ENCODE data around the gene CARMIL1. TPM values are rescaled to one million over a fixed set of nuclear protein-coding genes. Genes with fewer than 3 reads are reported as not detected.

Gene CARMIL1
- total RNA-seq, 1 donor from 2014 or later: 86.3 TPM

GRCh38 chr6:25485821-25486534 lies 206.8 kb downstream of the CARMIL1 start:
- no peaks in the 10 kb centered on the region for H3K9me3 Mint-ChIP-seq (ENCODE audit: low read depth)
- H3K27me3 Mint-ChIP-seq: no peaks in the 10 kb centered on the region
- H3K36me3 Mint-ChIP-seq (ENCODE audit: insufficient read depth): peaks cover 41% of the 10 kb centered on the region
- H3K4me1 Mint-ChIP-seq (ENCODE audit: low read depth): peaks cover 24% of the 10 kb centered on the region
- H3K27ac Mint-ChIP-seq: peak overlapping the region; percentile 90
- DNase-seq (ENCODE audit: low spot score, unreplicated experiment): no peak
- H3K4me3 Mint-ChIP-seq (ENCODE audit: low read depth): no peak overlapping the region
- TF ChIP-seq CTCF (IDR thresholded peaks at IDR 0.05; ENCODE audit: unreplicated experiment): no peak

GRCh38 chr6:25486550-25486949 lies 207.4 kb downstream of the CARMIL1 start:
- H3K9me3 Mint-ChIP-seq (ENCODE audit: low read depth): no peaks in the 10 kb centered on the region
- H3K4me1 Mint-ChIP-seq (ENCODE audit: low read depth): peaks cover 24% of the 10 kb centered on the region
- no peak overlapping the region for H3K27ac Mint-ChIP-seq
- H3K36me3 Mint-ChIP-seq (ENCODE audit: insufficient read depth): peaks cover 39% of the 10 kb centered on the region
- DNase-seq (ENCODE audit: low spot score, unreplicated experiment): no peak
- no peaks in the 10 kb centered on the region for H3K27me3 Mint-ChIP-seq
- H3K4me3 Mint-ChIP-seq (ENCODE audit: low read depth): no peak overlapping the region
- no peak for TF ChIP-seq CTCF (IDR thresholded peaks at IDR 0.05; ENCODE audit: unreplicated experiment)

GRCh38 chr6:25487012-25487411 lies 207.8 kb downstream of the CARMIL1 start:
- no peak for TF ChIP-seq CTCF (IDR thresholded peaks at IDR 0.05; ENCODE audit: unreplicated experiment)
- no peak overlapping the region for H3K4me3 Mint-ChIP-seq (ENCODE audit: low read depth)
- H3K36me3 Mint-ChIP-seq (ENCODE audit: insufficient read depth): peaks cover 36% of the 10 kb centered on the region
- no peaks in the 10 kb centered on the region for H3K9me3 Mint-ChIP-seq (ENCODE audit: low read depth)
- H3K4me1 Mint-ChIP-seq (ENCODE audit: low read depth): peaks cover 24% of the 10 kb centered on the region
- H3K27ac Mint-ChIP-seq: no peak overlapping the region
- no peak for DNase-seq (ENCODE audit: low spot score, unreplicated experiment)
- H3K27me3 Mint-ChIP-seq: no peaks in the 10 kb centered on the region

DNA sequence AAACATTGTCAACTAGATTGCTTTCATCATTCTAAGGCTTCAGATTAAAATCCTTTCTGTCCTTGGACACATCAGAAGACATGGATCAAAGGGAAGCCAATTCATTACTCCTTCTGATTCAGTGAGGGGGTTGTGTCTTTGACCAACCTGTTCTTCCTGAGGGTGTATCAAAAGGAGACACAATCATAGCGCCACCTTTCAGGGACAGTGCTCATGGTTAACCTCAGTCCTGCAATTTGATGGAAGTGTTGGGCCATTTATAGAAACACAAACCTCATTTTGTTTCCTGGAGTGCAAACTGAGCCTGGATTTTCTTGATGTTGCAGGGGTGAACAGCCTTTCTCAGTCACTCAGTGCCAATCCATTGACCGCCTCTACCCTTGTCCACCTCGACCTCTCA lies 209.0 kb downstream of the CARMIL1 start:
- Mint-ChIP-seq H3K36me3 (ENCODE audit: insufficient read depth) (peaks cover 28% of the 10 kb centered on the region), H3K4me1 (ENCODE audit: low read depth) (peaks cover 22% of the 10 kb centered on the region), H3K27me3 (no peaks in the 10 kb centered on the region), H3K27ac (no peak overlapping the region), H3K4me3 (ENCODE audit: low read depth) (no peak overlapping the region), H3K9me3 (ENCODE audit: low read depth) (no peaks in the 10 kb centered on the region)
- no peak for DNase-seq (ENCODE audit: low spot score, unreplicated experiment)
- no peak for TF ChIP-seq CTCF (IDR thresholded peaks at IDR 0.05; ENCODE audit: unreplicated experiment)

DNA sequence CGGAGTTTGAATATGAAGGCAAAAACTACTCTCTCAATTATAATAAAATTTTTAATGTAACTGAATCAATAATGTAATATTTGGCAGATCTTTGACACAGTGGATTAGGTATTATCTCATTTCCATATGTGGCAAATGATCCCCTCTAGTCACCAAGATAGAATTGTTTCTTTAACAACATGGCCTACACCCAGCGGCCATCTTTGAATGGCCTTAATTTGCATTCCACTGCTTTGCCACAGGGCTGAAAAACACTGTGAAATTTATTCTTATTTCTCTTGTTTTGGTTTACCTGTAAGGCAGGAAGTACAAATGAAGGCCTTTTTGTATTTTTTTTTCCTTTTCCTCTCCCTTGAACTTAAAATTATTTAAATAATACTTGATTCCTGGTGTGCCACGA lies 210.2 kb downstream of the CARMIL1 start:
- Mint-ChIP-seq H3K4me1 (ENCODE audit: low read depth) (peaks cover 22% of the 10 kb centered on the region), H3K36me3 (ENCODE audit: insufficient read depth) (peaks cover 22% of the 10 kb centered on the region), H3K9me3 (ENCODE audit: low read depth) (no peaks in the 10 kb centered on the region), H3K27me3 (no peaks in the 10 kb centered on the region), H3K27ac (peak overlapping the region; percentile 49), H3K4me3 (ENCODE audit: low read depth) (no peak overlapping the region)
- no peak for DNase-seq (ENCODE audit: low spot score, unreplicated experiment)
- TF ChIP-seq CTCF (IDR thresholded peaks at IDR 0.05; ENCODE audit: unreplicated experiment): no peak

Data from progenitor cell of endocrine pancreas (in vitro differentiated cells).